Measurements from ENCODE around the gene HES7.

Gene HES7

GRCh38 chr17:8071496-8071895, 52.4 kb downstream of the HES7 start:
- no peak for DNase-seq
